ENCODE data around the gene INSIG1.
A peak's percentile ranks its signal among the peaks of the same experiment; 100 is the strongest.

The INSIG1 gene

DNA sequence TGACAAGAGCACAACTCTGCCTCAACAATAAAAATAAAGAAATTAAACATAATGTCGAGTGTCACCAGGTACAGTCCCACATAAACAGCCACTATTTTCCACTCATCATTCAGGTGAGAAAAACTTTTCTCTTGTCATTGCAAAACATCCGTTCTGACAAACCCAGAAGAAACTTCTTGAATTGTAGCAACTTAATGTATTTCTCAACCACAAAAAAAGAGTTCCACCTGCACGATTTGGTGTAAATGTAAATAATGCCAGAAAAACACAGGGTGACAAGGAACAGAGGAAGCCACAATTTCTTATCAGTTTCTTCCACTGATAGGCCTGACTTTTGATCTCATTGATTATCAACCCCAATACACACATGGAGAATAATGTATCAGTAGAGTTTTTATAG is 26.8 kb upstream of the INSIG1 start:
- TF ChIP-seq, protein P1, sequence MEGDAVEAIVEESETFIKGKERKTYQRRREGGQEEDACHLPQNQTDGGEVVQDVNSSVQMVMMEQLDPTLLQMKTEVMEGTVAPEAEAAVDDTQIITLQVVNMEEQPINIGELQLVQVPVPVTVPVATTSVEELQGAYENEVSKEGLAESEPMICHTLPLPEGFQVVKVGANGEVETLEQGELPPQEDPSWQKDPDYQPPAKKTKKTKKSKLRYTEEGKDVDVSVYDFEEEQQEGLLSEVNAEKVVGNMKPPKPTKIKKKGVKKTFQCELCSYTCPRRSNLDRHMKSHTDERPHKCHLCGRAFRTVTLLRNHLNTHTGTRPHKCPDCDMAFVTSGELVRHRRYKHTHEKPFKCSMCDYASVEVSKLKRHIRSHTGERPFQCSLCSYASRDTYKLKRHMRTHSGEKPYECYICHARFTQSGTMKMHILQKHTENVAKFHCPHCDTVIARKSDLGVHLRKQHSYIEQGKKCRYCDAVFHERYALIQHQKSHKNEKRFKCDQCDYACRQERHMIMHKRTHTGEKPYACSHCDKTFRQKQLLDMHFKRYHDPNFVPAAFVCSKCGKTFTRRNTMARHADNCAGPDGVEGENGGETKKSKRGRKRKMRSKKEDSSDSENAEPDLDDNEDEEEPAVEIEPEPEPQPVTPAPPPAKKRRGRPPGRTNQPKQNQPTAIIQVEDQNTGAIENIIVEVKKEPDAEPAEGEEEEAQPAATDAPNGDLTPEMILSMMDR (IDR thresholded peaks at IDR 0.05), result no peak
- no peak for DNase-seq (ENCODE audit: low spot score)
- H3K4me3 ChIP-seq, result no peak overlapping the region
- no peak overlapping the region for H3K27ac ChIP-seq

DNA sequence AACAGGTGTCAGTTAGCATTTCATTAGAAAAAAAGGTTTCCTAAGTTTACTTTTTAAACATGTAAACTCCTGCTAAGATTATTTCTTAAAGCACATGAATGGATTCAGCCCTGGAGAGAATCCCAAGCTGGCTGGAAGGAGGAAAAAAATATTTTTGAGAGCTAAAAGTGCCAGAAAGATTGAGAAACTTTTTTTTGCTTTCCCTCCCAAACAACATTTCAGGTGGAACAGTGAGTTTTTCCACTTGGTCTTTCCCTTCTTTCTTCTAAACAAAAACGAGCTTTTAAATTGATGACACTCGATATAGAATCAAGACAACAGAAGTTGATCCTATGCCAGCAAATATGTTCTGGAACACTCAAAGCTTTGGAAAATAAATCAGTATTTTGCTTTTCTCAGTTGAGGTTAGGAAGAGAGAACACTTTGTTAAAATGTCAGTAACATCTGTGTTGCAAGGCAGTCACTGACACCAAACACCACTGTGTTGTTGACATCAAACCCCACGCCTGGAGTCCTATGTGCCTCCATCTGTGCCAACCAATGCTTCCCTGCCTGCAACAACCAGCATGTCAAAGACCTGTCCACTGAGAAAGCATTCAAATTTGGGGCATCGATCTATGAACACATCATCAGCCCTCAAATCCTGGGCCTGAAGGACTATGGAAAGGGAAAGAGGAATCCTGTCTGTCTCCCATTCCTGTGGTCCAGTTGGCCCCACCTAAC is 22.9 kb upstream of the INSIG1 start:
- no peak for DNase-seq (ENCODE audit: low spot score)
- peak overlapping the region in 1 of 2 donors; percentile 31 for H3K27ac ChIP-seq
- TF ChIP-seq, protein P1 (IDR thresholded peaks at IDR 0.05), result no peak
- no peak overlapping the region for H3K4me3 ChIP-seq

DNA sequence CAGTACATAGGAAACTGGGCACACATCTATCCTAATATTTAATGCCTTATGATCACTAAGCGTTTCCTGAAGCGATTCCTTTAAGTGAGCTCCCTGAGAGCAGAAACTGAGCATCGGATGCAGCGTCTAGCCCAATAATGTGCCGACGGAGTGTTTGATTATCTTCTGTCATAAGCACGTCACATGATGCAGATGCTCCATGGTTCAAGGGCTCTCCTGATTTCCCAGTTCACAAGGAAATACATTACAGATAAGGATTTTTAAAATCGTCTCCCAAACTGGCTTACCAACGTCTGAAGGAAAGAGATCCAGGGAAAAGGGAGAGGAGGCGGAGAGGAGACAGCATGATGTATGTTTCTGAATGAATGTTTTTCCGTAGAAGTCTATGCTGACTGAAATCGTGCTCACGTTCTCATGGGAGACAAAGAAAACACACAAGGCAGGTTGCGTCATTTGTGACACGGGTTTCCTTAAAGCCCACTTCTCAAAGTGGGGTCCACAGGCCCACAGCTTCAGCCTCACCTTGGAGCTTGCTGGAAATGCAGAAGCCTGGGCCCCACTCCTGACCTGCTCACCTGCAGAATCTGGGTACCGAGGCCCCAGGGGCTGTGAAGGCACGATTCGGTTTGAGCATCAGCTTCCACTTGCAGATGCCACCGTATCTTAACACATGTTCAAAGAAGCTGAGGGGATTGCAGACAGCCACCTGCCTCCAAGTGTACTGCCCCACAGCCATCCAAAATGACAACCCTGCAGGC is 21.5 kb upstream of the INSIG1 start:
- H3K27ac ChIP-seq, result no peak overlapping the region
- no peak overlapping the region for H3K4me3 ChIP-seq
- TF ChIP-seq, protein P1 (IDR thresholded peaks at IDR 0.05), result no peak
- no peak for DNase-seq (ENCODE audit: low spot score)

DNA sequence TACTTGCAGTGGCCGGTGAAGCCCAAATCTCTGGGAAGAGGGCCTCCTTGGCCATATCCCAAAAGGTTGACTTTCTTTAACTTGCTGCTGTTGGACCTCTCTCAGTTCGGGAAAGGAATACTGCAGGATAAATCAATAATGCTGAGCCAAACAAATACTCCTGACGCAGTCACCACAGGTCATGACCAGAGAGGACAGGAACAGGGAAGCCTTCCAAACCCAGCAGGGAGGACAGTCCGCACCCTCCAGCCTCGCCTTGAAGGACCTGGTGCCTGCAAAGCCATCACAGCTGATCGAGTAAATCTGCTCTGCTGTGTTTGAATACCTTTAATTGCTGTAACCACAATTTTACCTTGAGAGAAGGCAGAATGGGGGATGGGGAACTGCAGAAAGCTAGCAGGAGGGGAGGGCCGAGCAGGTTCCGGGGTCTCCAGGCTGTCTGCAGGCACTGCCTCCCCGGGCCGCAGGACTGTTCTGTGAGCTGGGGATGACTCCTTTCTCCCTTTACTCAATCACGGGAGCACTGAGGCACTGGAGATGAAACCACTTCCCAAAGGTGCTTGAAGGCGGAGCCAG is 20.8 kb upstream of the INSIG1 start:
- DNase-seq (ENCODE audit: low spot score), result no peak
- Histone ChIP-seq H3K4me3 (no peak overlapping the region), H3K27ac (no peak overlapping the region)
- TF ChIP-seq, protein P1 (IDR thresholded peaks at IDR 0.05), result no peak

DNA sequence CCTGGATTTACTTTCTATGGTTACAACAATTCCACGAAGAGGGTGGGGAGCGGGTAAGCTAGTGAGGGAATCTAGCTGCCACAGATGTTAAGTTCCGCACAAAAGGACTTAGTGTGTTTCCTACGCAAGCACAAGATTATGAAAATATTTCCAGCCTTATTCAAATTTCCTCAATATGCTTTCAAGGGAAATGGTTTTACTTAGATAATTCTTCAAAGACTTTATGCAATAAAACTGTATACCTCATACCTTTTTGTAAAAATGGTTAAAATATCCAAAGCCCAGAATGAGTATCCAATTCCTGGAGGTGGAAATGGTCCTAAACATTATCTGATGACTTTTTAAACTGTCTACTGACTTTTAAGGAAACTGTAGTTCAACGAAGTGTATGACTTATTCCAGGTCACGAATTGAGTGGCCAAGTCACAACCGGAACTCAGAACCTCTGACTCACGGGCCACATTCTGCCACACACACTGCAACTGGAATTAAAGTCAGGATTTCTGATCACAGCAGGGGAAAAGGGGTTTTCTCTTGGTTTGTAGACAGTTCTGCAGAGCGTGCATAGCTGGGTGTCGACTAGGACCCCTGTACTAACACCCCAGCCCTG is 20.2 kb upstream of the INSIG1 start:
- DNase-seq (ENCODE audit: low spot score), result no peak
- no peak overlapping the region for H3K27ac ChIP-seq
- no peak overlapping the region for H3K4me3 ChIP-seq
- TF ChIP-seq, protein P1 (IDR thresholded peaks at IDR 0.05), result no peak

DNA sequence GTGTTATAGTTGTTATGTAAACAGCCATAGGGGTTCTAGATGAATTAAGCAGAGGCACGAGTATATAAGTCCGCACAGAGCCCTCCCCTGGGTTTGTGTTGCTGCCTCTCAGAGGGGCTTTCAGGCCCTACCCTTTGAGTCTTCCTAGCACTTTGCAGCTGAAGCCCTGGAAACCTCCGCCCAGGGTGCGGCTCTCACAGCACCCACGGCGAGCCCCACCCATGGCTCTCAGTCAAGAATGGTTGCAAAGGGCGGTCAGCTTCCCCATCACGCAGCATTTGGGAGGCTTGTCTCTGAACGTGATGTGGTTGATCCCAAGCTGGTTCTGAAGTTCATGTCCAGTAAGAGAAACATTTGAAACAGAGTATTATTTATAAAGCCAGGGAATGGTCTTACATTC is 18.8 kb upstream of the INSIG1 start:
- no peak overlapping the region for H3K4me3 ChIP-seq

More for the DNA sequence above, 18.8 kb upstream of the INSIG1 start:
- no peak overlapping the region for H3K27ac ChIP-seq
- DNase-seq (ENCODE audit: low spot score), result no peak
- TF ChIP-seq, protein P1 (IDR thresholded peaks at IDR 0.05), result no peak
